Activated naive CD4-positive, alpha-beta T cell treated with anti-CD3 and anti-CD28 coated beads, Interleukin-2, amount 50 U/mL, for 24 hours (primary cell): ENCODE data around the gene BTRC.
"Not testable (repeated sequence)": the region's sequence is repeated elsewhere in the genome, so short reads cannot be mapped to it uniquely, and the experiment has no call there.

ENCODE experiments used
- H3K27ac Mint-ChIP-seq: one replicate; pipeline ENCODE4 v1.8.0; 2021; ENCODE audit warnings: mild to moderate bottlenecking, mixed read lengths
- H3K27me3 Mint-ChIP-seq: one replicate; pipeline ENCODE4 v1.8.0; 2021; ENCODE audit warnings: mixed read lengths
- H3K36me3 Mint-ChIP-seq: one replicate; pipeline ENCODE4 v1.8.0; 2021; ENCODE audit warnings: mixed read lengths
- H3K4me1 Mint-ChIP-seq: one replicate; pipeline ENCODE4 v1.8.0; 2021; ENCODE audit warnings: mixed read lengths
- H3K4me3 Mint-ChIP-seq: one replicate; pipeline ENCODE4 v1.8.0; 2021; ENCODE audit warnings: mild to moderate bottlenecking, mixed read lengths
- H3K9me3 Mint-ChIP-seq: one replicate; pipeline ENCODE4 v1.8.0; 2021; ENCODE audit warnings: mixed read lengths

The BTRC gene

GRCh38 chr10:101393378-101393777, 39.4 kb downstream of the BTRC start:
- Mint-ChIP-seq H3K4me1 (peaks cover 34% of the 10 kb centered on the region), H3K36me3 (peaks cover 7% of the 10 kb centered on the region), H3K9me3 (no peaks in the 10 kb centered on the region), H3K27me3 (no peaks in the 10 kb centered on the region), H3K4me3 (no peak overlapping the region), H3K27ac (no peak overlapping the region)

- no peak overlapping the region for H3K27ac Mint-ChIP-seq
- no peaks in the 10 kb centered on the region for H3K27me3 Mint-ChIP-seq
- peaks cover 28% of the 10 kb centered on the region for H3K4me1 Mint-ChIP-seq
- peaks cover 5% of the 10 kb centered on the region for H3K36me3 Mint-ChIP-seq
- H3K9me3 Mint-ChIP-seq, result no peaks in the 10 kb centered on the region
- no peak overlapping the region for H3K4me3 Mint-ChIP-seq
These were observed 40.7 kb downstream of the BTRC start for GRCh38 chr10:101394524-101395133.

- Mint-ChIP-seq H3K9me3 (no peaks in the 10 kb centered on the region), H3K4me1 (peaks cover 42% of the 10 kb centered on the region), H3K36me3 (peaks cover 7% of the 10 kb centered on the region), H3K27ac (no peak overlapping the region), H3K4me3 (no peak overlapping the region), H3K27me3 (no peaks in the 10 kb centered on the region)
These were observed 43.2 kb downstream of the BTRC start for GRCh38 chr10:101397140-101397539.

GRCh38 chr10:101400585-101400984, 46.6 kb downstream of the BTRC start:
- H3K9me3 Mint-ChIP-seq, result no peaks in the 10 kb centered on the region
- H3K27me3 Mint-ChIP-seq, result no peaks in the 10 kb centered on the region
- H3K36me3 Mint-ChIP-seq, result peaks cover 5% of the 10 kb centered on the region
- H3K27ac Mint-ChIP-seq, result no peak overlapping the region
- no peak overlapping the region for H3K4me3 Mint-ChIP-seq
- H3K4me1 Mint-ChIP-seq, result peaks cover 39% of the 10 kb centered on the region

GRCh38 chr10:101402711-101403110, 48.7 kb downstream of the BTRC start:
- no peaks in the 10 kb centered on the region for H3K27me3 Mint-ChIP-seq
- H3K4me3 Mint-ChIP-seq, result no peak overlapping the region
- H3K9me3 Mint-ChIP-seq, result no peaks in the 10 kb centered on the region
- no peak overlapping the region for H3K27ac Mint-ChIP-seq
- H3K4me1 Mint-ChIP-seq, result peaks cover 25% of the 10 kb centered on the region
- H3K36me3 Mint-ChIP-seq, result peaks cover 7% of the 10 kb centered on the region

- H3K4me1 Mint-ChIP-seq, result peaks cover 20% of the 10 kb centered on the region
- no peaks in the 10 kb centered on the region for H3K9me3 Mint-ChIP-seq
- no peaks in the 10 kb centered on the region for H3K27me3 Mint-ChIP-seq
- no peak overlapping the region for H3K4me3 Mint-ChIP-seq
- no peak overlapping the region for H3K27ac Mint-ChIP-seq
- peaks cover 5% of the 10 kb centered on the region for H3K36me3 Mint-ChIP-seq
These were observed 49.2 kb downstream of the BTRC start for GRCh38 chr10:101403161-101403560.

GRCh38 chr10:101405001-101405400, 51.0 kb downstream of the BTRC start:
- no peak overlapping the region for H3K27ac Mint-ChIP-seq
- H3K27me3 Mint-ChIP-seq, result no peaks in the 10 kb centered on the region
- no peaks in the 10 kb centered on the region for H3K9me3 Mint-ChIP-seq
- peaks cover 20% of the 10 kb centered on the region for H3K4me1 Mint-ChIP-seq
- H3K4me3 Mint-ChIP-seq, result no peak overlapping the region
- peaks cover 18% of the 10 kb centered on the region for H3K36me3 Mint-ChIP-seq

GRCh38 chr10:101411598-101411997, 57.6 kb downstream of the BTRC start:
- Mint-ChIP-seq H3K4me3 (no peak overlapping the region), H3K27ac (no peak overlapping the region), H3K36me3 (peaks cover 31% of the 10 kb centered on the region), H3K27me3 (no peaks in the 10 kb centered on the region), H3K4me1 (peaks cover 17% of the 10 kb centered on the region), H3K9me3 (peaks cover 10% of the 10 kb centered on the region)

GRCh38 chr10:101414034-101414433, 60.1 kb downstream of the BTRC start:
- peaks cover 17% of the 10 kb centered on the region for H3K4me1 Mint-ChIP-seq
- H3K27me3 Mint-ChIP-seq, result no peaks in the 10 kb centered on the region
- H3K27ac Mint-ChIP-seq, result no peak overlapping the region
- H3K9me3 Mint-ChIP-seq, result peaks cover 10% of the 10 kb centered on the region
- H3K4me3 Mint-ChIP-seq, result no peak overlapping the region
- H3K36me3 Mint-ChIP-seq, result peaks cover 25% of the 10 kb centered on the region

GRCh38 chr10:101415884-101416283, 61.9 kb downstream of the BTRC start:
- Mint-ChIP-seq H3K27ac (no peak overlapping the region), H3K4me1 (peaks cover 27% of the 10 kb centered on the region), H3K27me3 (no peaks in the 10 kb centered on the region), H3K4me3 (no peak overlapping the region), H3K9me3 (peaks cover 10% of the 10 kb centered on the region), H3K36me3 (peaks cover 12% of the 10 kb centered on the region)

GRCh38 chr10:101421967-101422366, 68.0 kb downstream of the BTRC start:
- not testable (repeated sequence) for H3K27ac Mint-ChIP-seq, H3K9me3 Mint-ChIP-seq, H3K27me3 Mint-ChIP-seq, H3K36me3 Mint-ChIP-seq, H3K4me3 Mint-ChIP-seq
- peaks cover 32% of the 10 kb centered on the region for H3K4me1 Mint-ChIP-seq

- no peak overlapping the region for H3K4me3 Mint-ChIP-seq
- H3K4me1 Mint-ChIP-seq, result peaks cover 25% of the 10 kb centered on the region
- H3K27me3 Mint-ChIP-seq, result no peaks in the 10 kb centered on the region
- no peak overlapping the region for H3K27ac Mint-ChIP-seq
- H3K9me3 Mint-ChIP-seq, result no peaks in the 10 kb centered on the region
- peaks cover 5% of the 10 kb centered on the region for H3K36me3 Mint-ChIP-seq
These were observed 71.6 kb downstream of the BTRC start for GRCh38 chr10:101425535-101425934.

GRCh38 chr10:101428036-101428435, 74.1 kb downstream of the BTRC start:
- Mint-ChIP-seq H3K4me3 (no peak overlapping the region), H3K4me1 (peaks cover 13% of the 10 kb centered on the region), H3K36me3 (peaks cover 5% of the 10 kb centered on the region), H3K27me3 (no peaks in the 10 kb centered on the region), H3K27ac (no peak overlapping the region), H3K9me3 (no peaks in the 10 kb centered on the region)

- Mint-ChIP-seq H3K4me1 (peaks cover 10% of the 10 kb centered on the region), H3K9me3 (no peaks in the 10 kb centered on the region), H3K36me3 (peaks cover 5% of the 10 kb centered on the region), H3K27me3 (no peaks in the 10 kb centered on the region), H3K4me3 (no peak overlapping the region), H3K27ac (no peak overlapping the region)
These were observed 75.5 kb downstream of the BTRC start for GRCh38 chr10:101429423-101429822.

GRCh38 chr10:101436302-101436701, 82.3 kb downstream of the BTRC start:
- Mint-ChIP-seq H3K27ac (no peak overlapping the region), H3K4me3 (no peak overlapping the region), H3K9me3 (no peaks in the 10 kb centered on the region), H3K4me1 (no peaks in the 10 kb centered on the region), H3K27me3 (no peaks in the 10 kb centered on the region), H3K36me3 (peaks cover 4% of the 10 kb centered on the region)

- Mint-ChIP-seq H3K27ac (no peak overlapping the region), H3K27me3 (no peaks in the 10 kb centered on the region), H3K4me1 (peaks cover 4% of the 10 kb centered on the region), H3K36me3 (peaks cover 4% of the 10 kb centered on the region), H3K9me3 (no peaks in the 10 kb centered on the region), H3K4me3 (no peak overlapping the region)
These were observed 85.0 kb downstream of the BTRC start for GRCh38 chr10:101438881-101439391.
